ENCODE data around the gene PSEN1.

- TF ChIP-seq, protein P1, sequence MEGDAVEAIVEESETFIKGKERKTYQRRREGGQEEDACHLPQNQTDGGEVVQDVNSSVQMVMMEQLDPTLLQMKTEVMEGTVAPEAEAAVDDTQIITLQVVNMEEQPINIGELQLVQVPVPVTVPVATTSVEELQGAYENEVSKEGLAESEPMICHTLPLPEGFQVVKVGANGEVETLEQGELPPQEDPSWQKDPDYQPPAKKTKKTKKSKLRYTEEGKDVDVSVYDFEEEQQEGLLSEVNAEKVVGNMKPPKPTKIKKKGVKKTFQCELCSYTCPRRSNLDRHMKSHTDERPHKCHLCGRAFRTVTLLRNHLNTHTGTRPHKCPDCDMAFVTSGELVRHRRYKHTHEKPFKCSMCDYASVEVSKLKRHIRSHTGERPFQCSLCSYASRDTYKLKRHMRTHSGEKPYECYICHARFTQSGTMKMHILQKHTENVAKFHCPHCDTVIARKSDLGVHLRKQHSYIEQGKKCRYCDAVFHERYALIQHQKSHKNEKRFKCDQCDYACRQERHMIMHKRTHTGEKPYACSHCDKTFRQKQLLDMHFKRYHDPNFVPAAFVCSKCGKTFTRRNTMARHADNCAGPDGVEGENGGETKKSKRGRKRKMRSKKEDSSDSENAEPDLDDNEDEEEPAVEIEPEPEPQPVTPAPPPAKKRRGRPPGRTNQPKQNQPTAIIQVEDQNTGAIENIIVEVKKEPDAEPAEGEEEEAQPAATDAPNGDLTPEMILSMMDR (IDR thresholded peaks at IDR 0.05; ENCODE audit: insufficient read depth, low read length), result no peak
- TF ChIP-seq, protein P2, sequence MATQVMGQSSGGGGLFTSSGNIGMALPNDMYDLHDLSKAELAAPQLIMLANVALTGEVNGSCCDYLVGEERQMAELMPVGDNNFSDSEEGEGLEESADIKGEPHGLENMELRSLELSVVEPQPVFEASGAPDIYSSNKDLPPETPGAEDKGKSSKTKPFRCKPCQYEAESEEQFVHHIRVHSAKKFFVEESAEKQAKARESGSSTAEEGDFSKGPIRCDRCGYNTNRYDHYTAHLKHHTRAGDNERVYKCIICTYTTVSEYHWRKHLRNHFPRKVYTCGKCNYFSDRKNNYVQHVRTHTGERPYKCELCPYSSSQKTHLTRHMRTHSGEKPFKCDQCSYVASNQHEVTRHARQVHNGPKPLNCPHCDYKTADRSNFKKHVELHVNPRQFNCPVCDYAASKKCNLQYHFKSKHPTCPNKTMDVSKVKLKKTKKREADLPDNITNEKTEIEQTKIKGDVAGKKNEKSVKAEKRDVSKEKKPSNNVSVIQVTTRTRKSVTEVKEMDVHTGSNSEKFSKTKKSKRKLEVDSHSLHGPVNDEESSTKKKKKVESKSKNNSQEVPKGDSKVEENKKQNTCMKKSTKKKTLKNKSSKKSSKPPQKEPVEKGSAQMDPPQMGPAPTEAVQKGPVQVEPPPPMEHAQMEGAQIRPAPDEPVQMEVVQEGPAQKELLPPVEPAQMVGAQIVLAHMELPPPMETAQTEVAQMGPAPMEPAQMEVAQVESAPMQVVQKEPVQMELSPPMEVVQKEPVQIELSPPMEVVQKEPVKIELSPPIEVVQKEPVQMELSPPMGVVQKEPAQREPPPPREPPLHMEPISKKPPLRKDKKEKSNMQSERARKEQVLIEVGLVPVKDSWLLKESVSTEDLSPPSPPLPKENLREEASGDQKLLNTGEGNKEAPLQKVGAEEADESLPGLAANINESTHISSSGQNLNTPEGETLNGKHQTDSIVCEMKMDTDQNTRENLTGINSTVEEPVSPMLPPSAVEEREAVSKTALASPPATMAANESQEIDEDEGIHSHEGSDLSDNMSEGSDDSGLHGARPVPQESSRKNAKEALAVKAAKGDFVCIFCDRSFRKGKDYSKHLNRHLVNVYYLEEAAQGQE (IDR thresholded peaks at IDR 0.05; ENCODE audit: insufficient replicate concordance, low read depth), result no peak
- TF ChIP-seq POLR2AphosphoS5 (IDR thresholded peaks at IDR 0.05; ENCODE audit: low read depth) (no peak), GABPA (IDR thresholded peaks at IDR 0.05; ENCODE audit: low read depth) (no peak), SPI1 (IDR thresholded peaks at IDR 0.05; ENCODE audit: borderline replicate concordance, low read depth) (no peak)
Observed at GRCh38 chr14:73153272-73153671, 17.0 kb downstream of the PSEN1 start.

All from HL-60 (cell line).